ENCODE data around the gene ITPR1.

The ITPR1 gene

GRCh38 chr3:4794331-4794730 lies 301.2 kb downstream of the ITPR1 start:
- DNase-seq, result no peak

- no peak for DNase-seq
Measured at GRCh38 chr3:4794798-4795197, 301.6 kb downstream of the ITPR1 start.

DNA sequence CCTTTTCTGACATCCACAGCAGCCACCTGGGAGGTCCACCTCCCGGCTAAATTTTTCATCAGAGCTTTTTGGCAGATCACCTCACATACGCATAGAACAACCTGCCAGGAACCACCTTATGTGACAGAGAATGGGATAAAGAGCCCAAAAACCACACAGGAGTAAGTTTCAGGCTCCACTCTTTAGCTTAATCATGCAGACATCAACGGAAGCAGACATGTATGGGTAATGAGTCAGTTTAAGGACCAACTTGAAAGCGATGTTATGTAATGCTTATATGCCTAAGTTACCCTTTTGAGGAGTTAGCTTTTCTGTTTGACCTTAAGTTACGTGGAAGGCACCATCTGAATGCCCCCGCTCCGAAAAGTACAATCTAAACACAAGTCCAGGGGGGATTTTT lies 302.8 kb downstream of the ITPR1 start:
- DNase-seq, result no peak

- DNase-seq, result no peak
Measured at GRCh38 chr3:4797201-4797705, 304.1 kb downstream of the ITPR1 start.

GRCh38 chr3:4799266-4800256 lies 306.4 kb downstream of the ITPR1 start:
- DNase-seq, result no peak

DNA sequence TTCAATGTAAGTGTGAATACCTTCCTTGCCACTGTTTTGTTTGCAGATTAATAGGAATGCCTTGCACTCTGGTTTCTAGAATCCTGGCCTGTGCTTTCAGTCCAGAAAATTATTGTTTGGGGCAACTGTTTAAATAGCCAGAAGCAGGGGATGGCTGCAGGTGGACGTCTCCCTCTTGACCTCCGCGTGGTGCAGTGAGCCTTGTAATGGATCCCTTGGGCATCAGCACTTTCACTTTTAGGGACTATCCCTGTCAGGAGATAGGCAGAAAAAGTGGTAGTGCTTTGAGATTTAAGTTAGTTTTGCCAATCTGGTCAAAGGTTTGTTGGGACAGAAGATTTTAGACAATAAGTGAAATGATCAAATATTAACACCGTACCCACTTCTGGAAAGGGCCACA lies 307.4 kb downstream of the ITPR1 start:
- no peak for DNase-seq

GRCh38 chr3:4801892-4802291 lies 308.7 kb downstream of the ITPR1 start:
- no peak for DNase-seq

DNA sequence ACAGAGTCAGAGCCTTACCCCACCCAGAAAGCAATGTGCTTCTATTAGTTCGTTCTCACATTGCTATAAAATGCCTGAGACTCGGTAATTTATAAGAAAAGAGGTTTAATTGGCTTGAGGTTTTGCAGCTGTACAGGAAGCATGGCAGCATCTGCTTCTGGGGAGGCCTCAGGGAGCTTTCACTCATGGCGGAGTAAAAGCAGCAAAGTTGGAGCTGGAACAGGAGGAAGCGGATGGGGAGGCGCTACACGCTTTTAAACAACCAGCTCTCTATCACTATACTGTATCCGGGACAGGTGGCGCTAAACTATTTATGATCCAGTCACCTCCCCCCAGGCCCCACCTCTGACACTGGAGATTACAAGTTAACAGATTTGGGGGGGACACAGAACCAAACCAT lies 309.8 kb downstream of the ITPR1 start:
- no peak for DNase-seq

GRCh38 chr3:4804161-4805058 lies 311.3 kb downstream of the ITPR1 start:
- DNase-seq, result no peak

DNA sequence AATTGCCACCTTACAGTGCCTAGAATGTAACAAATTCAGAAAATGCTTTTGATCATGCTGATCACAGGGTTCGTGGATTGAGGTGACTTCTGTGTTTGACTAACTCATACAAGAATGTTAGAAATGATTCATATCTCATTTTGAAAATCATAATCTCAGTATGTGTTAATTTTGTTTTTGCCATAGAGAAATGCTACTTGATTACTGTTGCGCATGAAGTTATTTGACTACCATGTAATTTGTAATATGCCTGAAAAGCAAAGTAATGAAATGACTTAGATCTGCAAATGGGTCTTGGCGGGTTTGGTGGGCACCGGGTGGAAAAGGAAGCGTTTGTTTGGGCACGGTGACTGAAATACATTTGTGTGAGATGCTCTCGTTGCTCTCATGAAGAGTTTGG lies 312.5 kb downstream of the ITPR1 start:
- no peak for DNase-seq

- no peak for DNase-seq
Measured at GRCh38 chr3:4806535-4807108, 313.5 kb downstream of the ITPR1 start.

DNA sequence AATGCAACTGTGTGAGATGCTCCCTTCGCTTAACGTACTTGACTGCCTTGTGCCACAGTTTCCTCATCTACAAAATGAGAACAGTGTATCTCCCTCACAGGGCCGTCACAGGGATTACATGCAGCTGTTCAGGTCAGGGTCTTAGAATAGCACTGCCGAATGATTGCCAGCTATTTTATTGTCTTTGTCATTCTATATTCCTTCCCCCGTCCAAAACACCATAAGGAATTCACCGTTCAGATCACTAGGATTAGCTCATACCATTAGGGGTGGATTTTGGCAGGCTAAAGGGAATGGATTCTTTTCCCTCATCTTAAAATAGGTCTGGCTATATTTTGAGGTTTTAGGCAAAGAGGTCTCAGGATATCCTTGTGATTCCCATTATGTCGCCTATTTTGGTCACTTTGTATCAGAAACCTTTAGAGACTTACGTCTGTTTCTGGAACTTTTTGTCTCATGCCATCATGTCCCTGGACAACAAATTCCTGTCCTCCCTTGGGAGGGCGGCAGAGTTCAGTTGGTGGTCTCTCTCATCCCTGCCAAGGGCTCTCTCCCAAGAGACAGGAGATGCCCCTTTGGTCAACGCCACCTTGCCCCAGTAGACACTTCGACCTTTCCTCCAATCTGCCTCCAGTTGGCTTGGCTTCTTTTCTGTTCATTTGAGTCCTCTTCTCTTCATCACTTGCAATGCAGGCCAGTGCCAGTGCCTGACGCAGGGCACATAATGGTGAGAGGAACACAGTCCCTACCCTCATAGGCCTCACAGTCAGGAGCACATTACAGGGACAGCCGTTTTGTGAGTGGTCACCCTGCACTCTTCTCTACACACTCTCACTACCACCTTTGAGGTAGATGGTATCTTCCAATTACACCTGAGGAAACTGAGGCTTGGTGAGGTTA lies 314.5 kb downstream of the ITPR1 start:
- DNase-seq, result no peak

DNA sequence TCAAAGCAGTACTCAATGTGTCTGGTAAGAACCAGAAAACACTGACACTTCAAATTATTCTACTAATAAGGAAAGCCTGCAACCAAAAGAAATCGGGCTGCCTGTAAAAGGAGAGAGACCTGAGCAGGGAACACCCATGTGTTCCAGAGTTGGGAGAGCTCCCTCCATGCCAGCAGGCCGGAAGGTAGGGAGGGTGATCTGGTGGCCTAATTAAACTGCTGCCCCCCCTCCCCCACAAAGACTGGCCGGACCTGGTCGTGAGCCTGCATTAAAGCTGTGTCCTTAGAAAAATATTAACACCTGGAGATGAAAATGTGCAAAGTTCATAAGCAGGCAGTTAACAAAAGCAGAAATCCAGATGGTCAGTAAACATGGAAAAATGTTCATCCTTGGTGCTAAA lies 315.5 kb downstream of the ITPR1 start:
- no peak for DNase-seq

- no peak for DNase-seq
Measured at GRCh38 chr3:4809922-4810321, 316.8 kb downstream of the ITPR1 start.

DNA sequence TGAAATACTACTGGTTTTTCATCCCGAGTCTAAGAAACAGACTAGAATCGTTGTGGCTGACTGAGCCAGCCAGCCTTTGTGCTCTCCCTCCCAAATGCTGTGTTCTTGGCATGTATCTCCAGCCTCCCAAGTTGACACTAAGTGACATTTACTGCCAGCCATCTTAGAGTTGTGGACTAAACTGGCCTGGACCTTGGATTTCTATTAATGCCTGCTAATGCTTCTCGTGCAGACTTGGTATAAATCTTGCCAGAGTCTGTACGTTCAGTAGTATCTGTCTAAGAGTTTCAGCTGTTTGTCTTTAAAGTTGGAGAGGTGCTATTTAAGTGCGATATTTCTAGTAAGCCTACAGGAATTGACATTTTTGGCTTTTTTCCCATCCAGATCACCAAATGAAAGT lies 319.4 kb downstream of the ITPR1 start:
- DNase-seq, result no peak

GRCh38 chr3:4813909-4814304 lies 320.8 kb downstream of the ITPR1 start:
- DNase-seq, result peak; percentile 39 to 44 (median 42)

GRCh38 chr3:4814305-4814903 lies 321.3 kb downstream of the ITPR1 start:
- peak; percentile 62 to 67 (median 63) for DNase-seq

GRCh38 chr3:4814904-4815574 lies 321.9 kb downstream of the ITPR1 start:
- no peak for DNase-seq

GRCh38 chr3:4816306-4816705 lies 323.2 kb downstream of the ITPR1 start:
- no peak for DNase-seq

DNA sequence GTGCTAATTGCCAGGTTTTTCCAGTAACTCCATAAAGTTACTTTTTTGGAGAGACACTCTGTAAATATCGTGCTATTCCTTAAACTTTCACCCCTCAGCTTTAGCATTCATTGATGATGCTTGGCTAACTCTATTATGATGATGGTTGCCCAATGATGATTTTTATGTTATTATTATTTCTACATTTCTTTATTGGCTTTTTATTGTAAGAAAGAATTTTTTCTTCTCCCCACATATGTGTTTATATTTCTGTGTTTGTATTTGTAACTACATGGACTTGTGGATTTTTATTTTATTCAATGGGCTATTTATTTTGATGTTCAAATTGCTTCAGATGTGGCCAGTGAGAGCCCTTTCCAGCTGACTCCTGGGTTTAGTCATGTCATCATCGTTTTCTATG lies 323.6 kb downstream of the ITPR1 start:
- no peak for DNase-seq

DNA sequence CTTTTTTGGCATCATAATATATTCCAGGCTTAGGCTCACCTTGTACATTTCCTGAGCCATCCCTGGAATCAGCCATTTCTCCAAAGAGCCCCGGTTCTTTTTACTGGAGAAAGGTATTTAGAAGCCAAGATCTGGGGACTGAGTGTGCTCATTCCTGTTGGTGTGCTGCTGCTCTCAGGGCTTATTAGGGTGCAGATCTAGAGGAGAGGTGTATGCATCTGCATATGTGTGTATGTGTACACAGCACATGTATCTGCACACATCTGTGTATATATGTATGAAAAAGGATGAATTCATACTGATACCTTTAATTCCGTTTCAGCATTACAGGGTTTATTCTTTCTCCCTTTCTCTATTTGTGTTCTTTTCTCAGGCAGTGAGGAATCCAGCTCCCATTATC lies 324.0 kb downstream of the ITPR1 start:
- no peak for DNase-seq
